Fibroblast of lung (primary cell): ENCODE measurements around the gene FANCL. TPM values are rescaled to one million over a fixed set of nuclear protein-coding genes. Genes with fewer than 3 reads are reported as not detected.
"Not testable (repeated sequence)": the region's sequence is repeated elsewhere in the genome, so short reads cannot be mapped to it uniquely, and the experiment has no call there.

Source experiments
- DNase-seq, 2 donors: peaks; one replicate each; pipeline versions ENCODE4 v3.0.0 to v3.0.0-alpha.2; 2010; ENCODE audit warnings: low read depth in 2 of 2
- H2AFZ ChIP-seq: 2 replicates; pipeline ENCODE4 v1.5.1; 2012; ENCODE audit warnings: low read length, control low read depth, inconsistent platforms
- H3K27ac ChIP-seq: 2 replicates; pipeline ENCODE4 v1.5.1; 2011; ENCODE audit warnings: low read length, control low read depth; ENCODE audit not compliant: insufficient read depth
- H3K27me3 ChIP-seq: 2 replicates; pipeline ENCODE4 v1.5.1; 2011; ENCODE audit warnings: mild to moderate bottlenecking, low read length; ENCODE audit not compliant: control insufficient read depth, insufficient read depth
- H3K36me3 ChIP-seq: 2 replicates; pipeline ENCODE4 v1.5.1; 2011; ENCODE audit warnings: low read length; ENCODE audit not compliant: control insufficient read depth, insufficient read depth
- H3K4me1 ChIP-seq: 2 replicates; pipeline ENCODE4 v1.5.1; 2011; ENCODE audit warnings: low read length; ENCODE audit not compliant: control insufficient read depth, insufficient read depth; ENCODE audit errors: extremely low read depth
- H3K4me2 ChIP-seq: 2 replicates; pipeline ENCODE4 v1.5.1; 2011; ENCODE audit warnings: low read length, control low read depth; ENCODE audit not compliant: insufficient read depth; ENCODE audit errors: extremely low read depth
- H3K4me3 ChIP-seq, 4 experiments: fragments of 200-600 bp in 1 of 4; sonication (generic) in 1 of 4; replicated peaks in 1 of 4; 2 replicates each; pipeline ENCODE4 v1.5.1; 2011 to 2016; ENCODE audit warnings: low read length in 4 of 4, low read depth in 3 of 4, mild to moderate bottlenecking in 3 of 4, control low read depth in 2 of 4, inconsistent platforms in 1 of 4, mixed read lengths in 1 of 4; ENCODE audit not compliant: insufficient read depth in 1 of 4; ENCODE audit errors: control extremely low read depth in 1 of 4
- H3K79me2 ChIP-seq: 2 replicates; pipeline ENCODE4 v1.5.1; 2012; ENCODE audit warnings: mild to moderate bottlenecking, low read length, inconsistent platforms; ENCODE audit not compliant: control insufficient read depth, insufficient read depth
- H3K9ac ChIP-seq: 2 replicates; pipeline ENCODE4 v1.5.1; 2011; ENCODE audit warnings: mild to moderate bottlenecking, low read length, control low read depth; ENCODE audit not compliant: insufficient read depth
- H3K9me3 ChIP-seq: 2 replicates; pipeline ENCODE4 v1.5.1; 2012; ENCODE audit warnings: low read depth, low read length; ENCODE audit not compliant: control insufficient read depth, insufficient read depth
- H4K20me1 ChIP-seq: 2 replicates; pipeline ENCODE4 v1.5.1; 2011; ENCODE audit warnings: low read length; ENCODE audit not compliant: control insufficient read depth, insufficient read depth; ENCODE audit errors: extremely low read depth
- EZH2 ChIP-seq: IDR thresholded peaks from 2 replicates; pipeline ENCODE4 v1.5.1; 2012; ENCODE audit warnings: low read length, control low read depth, mild to moderate bottlenecking; ENCODE audit errors: missing control alignments
- polyA plus RNA-seq, 2 donors: library from polyadenylated mRNA; depleted of rRNA in 1 of 2; stranded (reverse) in 1 of 2; unstranded in 1 of 2; fragments of >200 nt; gene quantifications; 2 replicates each; pipeline ENCODE4 v1.2.1, GENCODE V29; 2011 to 2012; ENCODE audit warnings: missing spikeins in 1 of 2
- total RNA-seq: library from RNA; depleted of rRNA; stranded (reverse); fragments of >200 nt; gene quantifications from 2 replicates; pipeline ENCODE4 v1.2.1, GENCODE V29; 2014
- TF ChIP-seq, protein P1 (sequence below), 2 donors: IDR thresholded peaks in 1 of 2; conservative IDR thresholded peaks in 1 of 2; 1 replicate in 1 of 2; 2 replicates in 1 of 2; pipeline ENCODE4 v1.5.1; 2011 to 2012; ENCODE audit warnings: low read length in 2 of 2, control low read depth in 1 of 2, inconsistent platforms in 1 of 2, low read depth in 1 of 2, mild to moderate bottlenecking in 1 of 2

The FANCL gene
- total and polyA plus RNA-seq, 2 donors (not counting 1 experiment from before 2014, with no cell fraction given) = 15.2 to 19.7 TPM

DNA sequence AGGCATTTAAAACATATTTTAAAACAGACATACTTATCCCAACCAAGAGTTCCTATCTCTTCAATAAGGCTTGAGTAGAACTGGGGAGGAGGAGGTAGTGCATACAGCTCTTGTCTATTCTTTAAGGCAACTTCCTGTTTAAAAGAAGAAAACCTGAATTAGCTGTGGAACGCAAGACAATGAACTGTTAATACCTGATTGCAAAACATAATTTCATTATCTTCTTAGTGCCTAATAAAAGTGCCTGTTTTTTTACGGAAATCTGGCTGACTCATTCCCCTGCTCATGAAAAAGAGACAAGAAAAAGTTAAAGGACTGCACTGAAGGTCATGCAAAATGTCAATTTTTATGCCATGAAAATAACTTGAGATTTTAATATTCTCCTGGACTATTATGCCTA is 19.2 kb downstream of the FANCL start:
- Histone ChIP-seq H3K27me3 (no peaks in the 10 kb centered on the region), H3K4me2 (no peak overlapping the region), H3K27ac (no peak overlapping the region), H3K9me3 (no peaks in the 10 kb centered on the region), H3K36me3 (no peaks in the 10 kb centered on the region), H4K20me1 (no peaks in the 10 kb centered on the region), H3K4me1 (no peaks in the 10 kb centered on the region), H3K9ac (no peak overlapping the region), H3K79me2 (no peaks in the 10 kb centered on the region), H2AFZ (no peak overlapping the region), H3K4me3 (no peak overlapping the region)
- TF ChIP-seq EZH2 = no peak
- TF ChIP-seq, protein P1, sequence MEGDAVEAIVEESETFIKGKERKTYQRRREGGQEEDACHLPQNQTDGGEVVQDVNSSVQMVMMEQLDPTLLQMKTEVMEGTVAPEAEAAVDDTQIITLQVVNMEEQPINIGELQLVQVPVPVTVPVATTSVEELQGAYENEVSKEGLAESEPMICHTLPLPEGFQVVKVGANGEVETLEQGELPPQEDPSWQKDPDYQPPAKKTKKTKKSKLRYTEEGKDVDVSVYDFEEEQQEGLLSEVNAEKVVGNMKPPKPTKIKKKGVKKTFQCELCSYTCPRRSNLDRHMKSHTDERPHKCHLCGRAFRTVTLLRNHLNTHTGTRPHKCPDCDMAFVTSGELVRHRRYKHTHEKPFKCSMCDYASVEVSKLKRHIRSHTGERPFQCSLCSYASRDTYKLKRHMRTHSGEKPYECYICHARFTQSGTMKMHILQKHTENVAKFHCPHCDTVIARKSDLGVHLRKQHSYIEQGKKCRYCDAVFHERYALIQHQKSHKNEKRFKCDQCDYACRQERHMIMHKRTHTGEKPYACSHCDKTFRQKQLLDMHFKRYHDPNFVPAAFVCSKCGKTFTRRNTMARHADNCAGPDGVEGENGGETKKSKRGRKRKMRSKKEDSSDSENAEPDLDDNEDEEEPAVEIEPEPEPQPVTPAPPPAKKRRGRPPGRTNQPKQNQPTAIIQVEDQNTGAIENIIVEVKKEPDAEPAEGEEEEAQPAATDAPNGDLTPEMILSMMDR (conservative IDR thresholded peaks at IDR 0.05 in 1 of 2, IDR thresholded peaks at IDR 0.05 in 1 of 2; ENCODE audit: low read depth in 1 of 2, low read length in 2 of 2) = no peak
- no peak for DNase-seq

DNA sequence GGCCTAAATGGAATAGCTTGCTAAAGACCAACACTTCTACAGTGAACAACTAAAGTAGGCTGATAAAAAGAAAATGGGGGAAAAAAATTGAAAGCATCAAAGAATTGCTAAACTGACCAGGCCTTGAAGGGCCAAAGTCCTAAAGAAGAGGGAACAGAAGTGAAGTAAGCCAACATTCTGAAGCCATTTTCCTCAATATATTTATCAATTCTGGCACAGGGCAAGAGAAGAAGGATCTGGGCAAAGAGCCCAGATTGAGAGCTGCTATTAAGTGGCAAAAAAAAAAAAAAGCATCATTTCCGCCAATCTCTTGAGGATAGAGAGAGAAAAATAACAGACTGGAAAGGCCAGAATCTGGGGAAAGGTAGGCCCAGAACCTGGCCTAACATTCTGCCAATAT is 25.7 kb downstream of the FANCL start:
- Histone ChIP-seq H3K27me3 (no peaks in the 10 kb centered on the region), H3K9me3 (no peaks in the 10 kb centered on the region), H3K4me2 (no peak overlapping the region), H3K9ac (no peak overlapping the region), H2AFZ (no peak overlapping the region), H3K79me2 (no peaks in the 10 kb centered on the region), H3K27ac (no peak overlapping the region), H3K4me3 (no peak overlapping the region), H4K20me1 (no peaks in the 10 kb centered on the region), H3K4me1 (no peaks in the 10 kb centered on the region), H3K36me3 (no peaks in the 10 kb centered on the region)
- DNase-seq = peak; percentile 33 to 66
- TF ChIP-seq EZH2 = no peak
- TF ChIP-seq, protein P1 (conservative IDR thresholded peaks at IDR 0.05 in 1 of 2, IDR thresholded peaks at IDR 0.05 in 1 of 2; ENCODE audit: low read depth in 1 of 2, low read length in 2 of 2) = no peak

DNA sequence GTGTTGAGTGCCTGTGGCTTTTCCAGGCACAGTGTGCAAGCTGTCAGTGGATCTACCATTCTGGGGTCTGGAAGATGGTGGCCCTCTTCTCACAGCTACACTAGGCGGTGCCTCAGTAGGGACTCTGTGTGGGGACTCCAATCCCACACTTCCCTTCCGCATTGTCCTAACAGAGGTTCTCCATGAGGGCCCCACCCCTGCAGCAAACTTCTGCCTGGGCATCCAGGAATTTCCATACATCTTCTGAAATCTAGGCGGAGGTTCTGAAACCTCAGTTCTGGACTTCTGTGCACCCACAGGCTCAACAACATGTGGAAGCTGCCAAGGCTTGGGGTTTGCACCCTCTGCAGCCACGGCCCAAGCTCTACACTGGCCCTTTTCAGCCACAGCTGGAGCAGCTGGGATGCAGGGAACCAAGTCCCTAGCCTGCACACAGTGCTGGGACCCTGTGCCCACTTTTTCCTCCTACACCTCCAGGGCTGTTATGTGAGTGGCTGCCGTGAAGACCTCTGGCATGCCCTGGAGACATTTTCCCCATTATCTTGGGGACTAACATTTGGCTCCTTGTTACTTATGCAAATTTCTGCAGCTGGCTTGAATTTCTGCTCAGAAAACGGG is 30.1 kb downstream of the FANCL start:
- H3K9me3 ChIP-seq, H3K27me3 ChIP-seq, H3K4me2 ChIP-seq, H3K27ac ChIP-seq, H3K9ac ChIP-seq, H2AFZ ChIP-seq, H4K20me1 ChIP-seq, H3K36me3 ChIP-seq, H3K4me1 ChIP-seq, H3K4me3 ChIP-seq, DNase-seq, H3K79me2 ChIP-seq: not testable (repeated sequence)
